Smooth muscle cell (in vitro differentiated cells): Measurements from ENCODE around the gene TEP1. TPM values are rescaled to one million over a fixed set of nuclear protein-coding genes. Genes with fewer than 3 reads are reported as not detected.

Experiments used
- DNase-seq: peaks from one replicate; lab custom pipeline; 2025; ENCODE audit not compliant: unreplicated experiment; lab: John Stamatoyannopoulos, UW
- H2AFZ ChIP-seq: fragments of 200-600 bp; sonication (generic); 2 replicates; pipeline ENCODE4 v1.6.0; 2016; ENCODE audit warnings: antibody characterized with exemption, low read depth, mild to moderate bottlenecking
- H3F3A ChIP-seq: fragments of 200-600 bp; sonication (generic); 2 replicates; pipeline ENCODE4 v1.6.0; 2017; ENCODE audit warnings: antibody characterized with exemption, low read depth
- H3K27ac ChIP-seq: fragments of 200-600 bp; sonication (generic); 2 replicates; pipeline ENCODE4 v1.5.1; 2016; ENCODE audit warnings: low read depth, mild to moderate bottlenecking
- H3K27me3 ChIP-seq: fragments of 200-600 bp; sonication (generic); 2 replicates; pipeline ENCODE4 v1.6.1; 2016; ENCODE audit warnings: low read depth, mild to moderate bottlenecking
- H3K36me3 ChIP-seq: fragments of 200-600 bp; sonication (generic); 2 replicates; pipeline ENCODE4 v1.5.1; 2016; ENCODE audit warnings: low read depth
- H3K4me1 ChIP-seq: fragments of 200-600 bp; sonication (generic); 2 replicates; pipeline ENCODE4 v1.5.1; 2016; ENCODE audit warnings: low read depth
- H3K4me2 ChIP-seq: fragments of 200-600 bp; sonication (generic); 2 replicates; pipeline ENCODE4 v1.6.0; 2016; ENCODE audit warnings: mild to moderate bottlenecking
- H3K4me3 ChIP-seq: fragments of 200-600 bp; sonication (generic); 2 replicates; pipeline ENCODE4 v1.5.1; 2016; ENCODE audit warnings: mild to moderate bottlenecking
- H3K79me2 ChIP-seq: fragments of 200-600 bp; sonication (generic); 2 replicates; pipeline ENCODE4 v1.6.0; 2016; ENCODE audit warnings: low read depth, mild to moderate bottlenecking
- H3K9ac ChIP-seq: fragments of 200-600 bp; sonication (generic); 2 replicates; pipeline ENCODE4 v1.6.0; 2016; ENCODE audit warnings: low read depth
- H3K9me3 ChIP-seq: fragments of 200-600 bp; sonication (generic); replicated peaks from 2 replicates; pipeline ENCODE4 v1.5.1; 2016; ENCODE audit warnings: low read depth
- H4K20me1 ChIP-seq: fragments of 200-600 bp; sonication (generic); 2 replicates; pipeline ENCODE4 v1.6.0; 2016; ENCODE audit warnings: low read depth
- WGBS: methylation state at CpG from one replicate; pipeline ENCODE4 v1.1.7; 2016; ENCODE audit warnings: low lambda C conversion rate; 5-methylcytosine and 5-hydroxymethylcytosine counted together
- polyA plus RNA-seq: library from polyadenylated mRNA; unstranded; fragments of >200 nt; fragmentation: Nextera tagmentation; extraction: Ambion mirVana; gene quantifications from 2 replicates; pipeline ENCODE4 v1.2.1, GENCODE V29; 2016
- total RNA-seq: library from RNA; depleted of rRNA; stranded (reverse); fragments of >200 nt; gene quantifications from 2 replicates; pipeline ENCODE4 v1.2.3, GENCODE V29; 2014
- TF ChIP-seq, protein P1 (sequence below): fragments of 200-600 bp; sonication (generic); IDR thresholded peaks from 2 replicates; pipeline ENCODE4 v1.5.1; 2017; ENCODE audit warnings: borderline replicate concordance, mild to moderate bottlenecking, antibody characterized with exemption; ENCODE audit not compliant: insufficient read depth, poor library complexity, severe bottlenecking

Gene TEP1
- total and polyA plus RNA-seq, 2 experiments from 2014 or later, result 4.0 to 10.3 TPM

- WGBS, result 71% methylated on average over 4 of the region's 4 CpGs
- Histone ChIP-seq H2AFZ (no peak overlapping the region), H3K9me3 (no peaks in the 10 kb centered on the region), H3K4me1 (no peaks in the 10 kb centered on the region), H3K27me3 (no peaks in the 10 kb centered on the region), H3K4me2 (no peak overlapping the region), H3K9ac (no peak overlapping the region), H3K4me3 (no peak overlapping the region), H3F3A (no peaks in the 10 kb centered on the region), H3K27ac (no peak overlapping the region), H4K20me1 (no peaks in the 10 kb centered on the region), H3K36me3 (no peaks in the 10 kb centered on the region), H3K79me2 (no peaks in the 10 kb centered on the region)
- TF ChIP-seq, protein P1, sequence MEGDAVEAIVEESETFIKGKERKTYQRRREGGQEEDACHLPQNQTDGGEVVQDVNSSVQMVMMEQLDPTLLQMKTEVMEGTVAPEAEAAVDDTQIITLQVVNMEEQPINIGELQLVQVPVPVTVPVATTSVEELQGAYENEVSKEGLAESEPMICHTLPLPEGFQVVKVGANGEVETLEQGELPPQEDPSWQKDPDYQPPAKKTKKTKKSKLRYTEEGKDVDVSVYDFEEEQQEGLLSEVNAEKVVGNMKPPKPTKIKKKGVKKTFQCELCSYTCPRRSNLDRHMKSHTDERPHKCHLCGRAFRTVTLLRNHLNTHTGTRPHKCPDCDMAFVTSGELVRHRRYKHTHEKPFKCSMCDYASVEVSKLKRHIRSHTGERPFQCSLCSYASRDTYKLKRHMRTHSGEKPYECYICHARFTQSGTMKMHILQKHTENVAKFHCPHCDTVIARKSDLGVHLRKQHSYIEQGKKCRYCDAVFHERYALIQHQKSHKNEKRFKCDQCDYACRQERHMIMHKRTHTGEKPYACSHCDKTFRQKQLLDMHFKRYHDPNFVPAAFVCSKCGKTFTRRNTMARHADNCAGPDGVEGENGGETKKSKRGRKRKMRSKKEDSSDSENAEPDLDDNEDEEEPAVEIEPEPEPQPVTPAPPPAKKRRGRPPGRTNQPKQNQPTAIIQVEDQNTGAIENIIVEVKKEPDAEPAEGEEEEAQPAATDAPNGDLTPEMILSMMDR, result no peak
- DNase-seq, result no peak
Measured at GRCh38 chr14:20436363-20436755, 23.1 kb upstream of the TEP1 start.

DNA sequence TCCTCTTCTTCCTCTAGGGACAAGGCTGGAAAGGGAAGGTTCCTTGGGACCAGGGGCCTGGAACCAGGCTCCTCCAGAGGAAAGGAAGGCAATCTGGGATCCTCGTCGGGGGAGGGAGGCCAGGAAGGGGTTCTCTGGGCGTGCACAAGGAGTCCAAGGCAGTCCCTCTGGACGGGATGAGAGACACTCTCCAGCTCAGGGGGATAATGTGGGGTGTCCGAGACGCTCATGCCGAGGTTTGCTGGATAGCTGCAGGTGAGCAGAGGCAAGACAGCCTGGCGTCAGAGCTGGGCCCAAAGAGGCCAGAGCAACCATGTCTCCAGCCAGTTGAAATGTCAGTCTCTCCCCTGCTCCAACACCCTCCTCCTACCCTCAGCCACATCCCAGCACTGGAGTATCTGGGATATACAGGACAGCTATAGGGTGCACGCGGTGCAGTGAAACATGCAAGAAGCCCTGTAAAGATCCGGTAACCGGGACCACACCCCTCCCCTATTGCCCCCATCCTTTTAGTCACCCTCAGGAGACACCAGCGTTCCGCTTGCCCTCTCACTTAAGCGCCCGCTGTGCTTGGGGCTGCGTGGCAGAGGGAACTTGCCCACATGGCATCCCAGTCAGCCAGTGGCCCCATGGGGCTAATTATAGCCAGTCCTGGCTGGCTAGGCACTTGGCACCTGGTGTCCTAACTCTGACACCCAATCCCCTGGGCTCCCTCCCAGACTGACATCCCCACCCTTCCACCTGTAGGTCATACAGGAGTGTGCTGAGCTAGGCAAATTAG lies 22.5 kb upstream of the TEP1 start, which contains the start of gene KLHL33:
Gene KLHL33, minus strand, starts transcription at position 585 of the 781 bp plus-strand sequence. Its CDS starts 355 bp downstream, at position 230.
- TF ChIP-seq, protein P1, result no peak
- no peak within 1 kb of the TSS for H3K9ac ChIP-seq
- H3K4me3 ChIP-seq, result no peak within 1 kb of the TSS
- H3K79me2 ChIP-seq, result no peaks in the 10 kb centered on the region
- H3K4me2 ChIP-seq, result no peak within 1 kb of the TSS
- no peak within 1 kb of the TSS for H2AFZ ChIP-seq
- no peaks in the 10 kb centered on the region for H3F3A ChIP-seq
- H3K27me3 ChIP-seq, result no peaks in the 10 kb centered on the region
- 92% methylated on average over 17 of the region's 17 CpGs for WGBS
- no peak within 1 kb of the TSS for H3K27ac ChIP-seq
- H3K4me1 ChIP-seq, result no peaks in the 10 kb centered on the region
- H3K36me3 ChIP-seq, result no peaks in the 10 kb centered on the region
- H4K20me1 ChIP-seq, result no peaks in the 10 kb centered on the region
- no peaks in the 10 kb centered on the region for H3K9me3 ChIP-seq
- no peak for DNase-seq

GRCh38 chr14:20434701-20435581 lies 21.6 kb upstream of the TEP1 start:
- Histone ChIP-seq H4K20me1 (no peaks in the 10 kb centered on the region), H3K9me3 (no peaks in the 10 kb centered on the region), H3K79me2 (no peaks in the 10 kb centered on the region), H3K4me1 (no peaks in the 10 kb centered on the region), H2AFZ (no peak overlapping the region), H3K27ac (no peak overlapping the region), H3K27me3 (no peaks in the 10 kb centered on the region), H3K9ac (no peak overlapping the region), H3K4me3 (no peak overlapping the region), H3K4me2 (no peak overlapping the region), H3K36me3 (no peaks in the 10 kb centered on the region), H3F3A (no peaks in the 10 kb centered on the region)
- TF ChIP-seq, protein P1, result no peak
- DNase-seq, result no peak
- 82% methylated on average over 42 of the region's 44 CpGs for WGBS
